ENCODE measurements around the gene SNPH.
"Not testable (repeated sequence)": the region's sequence is repeated elsewhere in the genome, so short reads cannot be mapped to it uniquely, and the experiment has no call there.

SNPH gene

GRCh38 chr20:1333462-1334369, 67.6 kb downstream of the SNPH start:
- no peak for FAIRE-seq
- DNase-seq (ENCODE audit: insufficient read length, low spot score): no peak
- TF ChIP-seq POLR2A (IDR thresholded peaks at IDR 0.05; ENCODE audit: low read depth, low read length): no peak

- DNase-seq (ENCODE audit: insufficient read length, low spot score) (no peak), FAIRE-seq (no peak)
- TF ChIP-seq POLR2A (IDR thresholded peaks at IDR 0.05; ENCODE audit: low read depth, low read length): no peak
Observed at GRCh38 chr20:1334370-1334731, 68.3 kb downstream of the SNPH start.

GRCh38 chr20:1334761-1335160, 68.7 kb downstream of the SNPH start:
- TF ChIP-seq POLR2A (IDR thresholded peaks at IDR 0.05; ENCODE audit: low read depth, low read length): no peak
- DNase-seq (ENCODE audit: insufficient read length, low spot score) (no peak), FAIRE-seq (no peak)

- FAIRE-seq (no peak), DNase-seq (ENCODE audit: insufficient read length, low spot score) (no peak)
- TF ChIP-seq POLR2A (IDR thresholded peaks at IDR 0.05; ENCODE audit: low read depth, low read length): no peak
Observed at GRCh38 chr20:1335961-1336698, 70.0 kb downstream of the SNPH start.

- DNase-seq (ENCODE audit: insufficient read length, low spot score) (no peak), FAIRE-seq (no peak)
- no peak for TF ChIP-seq POLR2A (IDR thresholded peaks at IDR 0.05; ENCODE audit: low read depth, low read length)
Observed at GRCh38 chr20:1336699-1337367, 70.7 kb downstream of the SNPH start.

GRCh38 chr20:1337441-1337840, 71.3 kb downstream of the SNPH start:
- FAIRE-seq: no peak
- no peak for TF ChIP-seq POLR2A (IDR thresholded peaks at IDR 0.05; ENCODE audit: low read depth, low read length)
- no peak for DNase-seq (ENCODE audit: insufficient read length, low spot score)

- no peak for FAIRE-seq
- no peak for DNase-seq (ENCODE audit: insufficient read length, low spot score)
- TF ChIP-seq POLR2A (IDR thresholded peaks at IDR 0.05; ENCODE audit: low read depth, low read length): no peak
Observed at GRCh38 chr20:1338096-1338495, 72.0 kb downstream of the SNPH start.

- TF ChIP-seq POLR2A (IDR thresholded peaks at IDR 0.05; ENCODE audit: low read depth, low read length): no peak
- DNase-seq (ENCODE audit: insufficient read length, low spot score) (no peak), FAIRE-seq (no peak)
Observed at GRCh38 chr20:1338801-1339200, 72.7 kb downstream of the SNPH start.

GRCh38 chr20:1341561-1342265, 75.6 kb downstream of the SNPH start:
- FAIRE-seq: no peak
- no peak for TF ChIP-seq POLR2A (IDR thresholded peaks at IDR 0.05; ENCODE audit: low read depth, low read length)
- no peak for DNase-seq (ENCODE audit: insufficient read length, low spot score)

GRCh38 chr20:1343446-1344124, 77.5 kb downstream of the SNPH start:
- not testable (repeated sequence) for FAIRE-seq; DNase-seq (ENCODE audit: insufficient read length, low spot score)

GRCh38 chr20:1345030-1345755, 79.1 kb downstream of the SNPH start:
- DNase-seq (ENCODE audit: insufficient read length, low spot score) (no peak), FAIRE-seq (no peak)
- TF ChIP-seq POLR2A (IDR thresholded peaks at IDR 0.05; ENCODE audit: low read depth, low read length): no peak

- no peak for FAIRE-seq
- TF ChIP-seq POLR2A (IDR thresholded peaks at IDR 0.05; ENCODE audit: low read depth, low read length): no peak
- DNase-seq (ENCODE audit: insufficient read length, low spot score): no peak
Observed at GRCh38 chr20:1345756-1346093, 79.6 kb downstream of the SNPH start.

All from H54 (cell line).